Measurements from ENCODE around the gene ISG20. TPM values are rescaled to one million over a fixed set of nuclear protein-coding genes. Genes with fewer than 3 reads are reported as not detected.

Gene ISG20
- total RNA-seq, 4 donors from 2014 or later, result 3.9 to 35.9 (median 13.2) TPM

DNA sequence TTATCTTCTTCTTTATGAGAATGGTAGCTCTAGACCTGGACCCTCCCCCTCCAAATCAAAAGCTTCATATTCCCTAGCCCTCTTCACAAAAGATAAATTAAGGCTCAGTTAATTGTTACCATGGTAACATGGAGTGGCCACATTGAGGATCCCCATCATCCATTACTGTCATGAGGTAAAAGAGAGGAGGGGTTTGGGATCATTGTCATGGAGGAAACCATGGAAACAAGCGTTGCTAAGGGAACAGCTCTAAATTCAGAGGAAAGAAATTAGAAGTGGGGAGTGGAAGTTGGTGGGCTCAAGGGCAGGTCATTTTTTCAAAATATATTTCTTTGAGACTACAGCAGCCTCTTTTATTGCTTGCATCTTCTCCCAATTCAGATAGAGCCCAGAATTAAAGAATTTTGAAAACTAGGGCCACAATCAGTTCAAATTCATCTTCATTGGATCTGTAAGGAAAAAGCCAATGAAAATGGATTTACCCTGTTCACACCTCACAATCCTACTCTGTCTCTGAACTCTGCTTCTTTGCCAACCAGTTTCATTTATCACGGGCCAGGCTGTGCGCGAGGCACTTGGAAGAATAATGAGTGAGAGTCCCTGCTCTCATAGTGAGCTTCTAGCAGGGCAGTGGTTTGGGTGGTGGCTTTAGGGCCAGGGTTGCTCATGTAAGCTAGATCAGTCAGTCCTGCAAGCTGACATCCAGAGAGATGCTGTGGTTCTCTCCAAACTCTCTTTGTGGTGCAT, 29.3 kb upstream of the ISG20 start:
- H3K27ac ChIP-seq, result no peak overlapping the region
- DNase-seq, result no peak
- no peaks in the 10 kb centered on the region for H3K36me3 ChIP-seq
- no peaks in the 10 kb centered on the region for H3K9me3 ChIP-seq
- peaks cover 11 to 20% of the 10 kb centered on the region in 2 donors for H3K27me3 ChIP-seq
- TF ChIP-seq POLR2A (IDR thresholded peaks at IDR 0.05), result no peak
- TF ChIP-seq, protein P1, sequence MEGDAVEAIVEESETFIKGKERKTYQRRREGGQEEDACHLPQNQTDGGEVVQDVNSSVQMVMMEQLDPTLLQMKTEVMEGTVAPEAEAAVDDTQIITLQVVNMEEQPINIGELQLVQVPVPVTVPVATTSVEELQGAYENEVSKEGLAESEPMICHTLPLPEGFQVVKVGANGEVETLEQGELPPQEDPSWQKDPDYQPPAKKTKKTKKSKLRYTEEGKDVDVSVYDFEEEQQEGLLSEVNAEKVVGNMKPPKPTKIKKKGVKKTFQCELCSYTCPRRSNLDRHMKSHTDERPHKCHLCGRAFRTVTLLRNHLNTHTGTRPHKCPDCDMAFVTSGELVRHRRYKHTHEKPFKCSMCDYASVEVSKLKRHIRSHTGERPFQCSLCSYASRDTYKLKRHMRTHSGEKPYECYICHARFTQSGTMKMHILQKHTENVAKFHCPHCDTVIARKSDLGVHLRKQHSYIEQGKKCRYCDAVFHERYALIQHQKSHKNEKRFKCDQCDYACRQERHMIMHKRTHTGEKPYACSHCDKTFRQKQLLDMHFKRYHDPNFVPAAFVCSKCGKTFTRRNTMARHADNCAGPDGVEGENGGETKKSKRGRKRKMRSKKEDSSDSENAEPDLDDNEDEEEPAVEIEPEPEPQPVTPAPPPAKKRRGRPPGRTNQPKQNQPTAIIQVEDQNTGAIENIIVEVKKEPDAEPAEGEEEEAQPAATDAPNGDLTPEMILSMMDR (IDR thresholded peaks at IDR 0.05), result no peak
- intact Hi-C loops (cut with DNase I; ENCODE audit: low total_unique reads), result no loop called here
- H3K4me3 ChIP-seq, result no peak overlapping the region
- H3K4me1 ChIP-seq, result peaks cover 0 to 13% of the 10 kb centered on the region in 2 donors

DNA sequence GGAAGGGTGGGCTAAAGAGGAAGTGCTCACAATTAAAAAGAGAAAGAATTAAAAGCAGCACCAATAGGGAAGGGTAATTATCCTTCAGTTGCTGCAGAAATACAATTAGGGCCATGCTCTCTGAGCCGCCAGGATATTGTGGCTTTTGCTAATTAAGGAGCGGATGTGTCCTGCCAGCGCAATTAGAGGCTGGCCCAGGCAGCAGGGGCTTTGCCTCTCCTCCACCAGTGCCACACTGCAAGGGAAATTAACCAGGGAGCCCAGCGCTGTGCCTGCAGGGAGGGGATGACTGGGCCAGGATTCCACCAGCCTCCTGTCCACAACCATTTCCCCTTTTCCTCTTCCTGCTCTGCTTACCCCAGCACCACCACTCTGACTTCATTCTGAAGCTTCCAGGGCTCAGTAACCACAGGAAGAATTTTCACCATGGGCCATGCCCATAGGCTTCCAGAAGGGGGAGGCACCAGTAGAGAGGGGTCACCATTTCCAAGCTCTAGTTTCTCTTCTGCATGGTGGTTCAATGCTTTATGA, 28.1 kb upstream of the ISG20 start:
- Histone ChIP-seq H3K9me3 (no peaks in the 10 kb centered on the region), H3K27me3 (peaks cover under 1 to 11% of the 10 kb centered on the region in 2 donors), H3K36me3 (no peaks in the 10 kb centered on the region), H3K4me1 (peaks cover 0 to 2% of the 10 kb centered on the region in 2 donors), H3K27ac (no peak overlapping the region), H3K4me3 (no peak overlapping the region)
- TF ChIP-seq, protein P1 (IDR thresholded peaks at IDR 0.05), result no peak
- TF ChIP-seq POLR2A (IDR thresholded peaks at IDR 0.05), result no peak
- intact Hi-C loops (cut with DNase I; ENCODE audit: low total_unique reads), result no loop called here
- DNase-seq, result no peak

DNA sequence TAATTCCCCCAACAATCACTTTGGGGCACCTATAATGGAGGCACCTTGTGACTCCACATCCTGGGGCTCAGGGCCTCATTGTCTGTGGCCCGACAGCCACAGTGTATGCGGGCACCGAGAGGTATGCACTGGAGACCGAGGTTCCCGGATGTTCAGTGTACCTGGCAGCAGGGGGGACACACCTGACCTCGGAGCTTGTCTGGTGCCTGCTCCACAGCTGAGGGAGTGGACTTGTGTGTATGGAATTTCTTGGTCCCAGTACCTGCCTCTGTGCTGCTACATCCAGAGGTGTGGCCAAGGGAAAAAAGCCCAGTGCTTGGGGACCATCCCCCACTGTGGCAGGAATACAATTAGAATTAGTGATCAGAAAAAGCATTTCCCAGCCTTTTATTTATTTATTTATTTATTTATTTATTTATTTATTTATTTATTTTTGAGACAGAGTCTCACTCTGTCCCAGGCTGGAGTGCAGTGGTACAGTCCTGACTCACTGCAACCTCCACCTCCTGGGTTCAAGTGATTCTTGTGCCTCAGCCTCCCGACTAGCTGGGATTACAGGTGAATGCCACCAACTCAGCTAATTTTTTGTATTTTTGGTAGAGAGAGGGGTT, 26.5 kb upstream of the ISG20 start:
- Histone ChIP-seq H3K4me3 (no peak overlapping the region), H3K27ac (no peak overlapping the region), H3K9me3 (no peaks in the 10 kb centered on the region), H3K27me3 (no peaks in the 10 kb centered on the region), H3K4me1 (no peaks in the 10 kb centered on the region), H3K36me3 (no peaks in the 10 kb centered on the region)
- intact Hi-C loops (cut with DNase I; ENCODE audit: low total_unique reads), result no loop called here
- no peak for DNase-seq
- TF ChIP-seq, protein P1 (IDR thresholded peaks at IDR 0.05), result no peak
- TF ChIP-seq POLR2A (IDR thresholded peaks at IDR 0.05), result no peak

DNA sequence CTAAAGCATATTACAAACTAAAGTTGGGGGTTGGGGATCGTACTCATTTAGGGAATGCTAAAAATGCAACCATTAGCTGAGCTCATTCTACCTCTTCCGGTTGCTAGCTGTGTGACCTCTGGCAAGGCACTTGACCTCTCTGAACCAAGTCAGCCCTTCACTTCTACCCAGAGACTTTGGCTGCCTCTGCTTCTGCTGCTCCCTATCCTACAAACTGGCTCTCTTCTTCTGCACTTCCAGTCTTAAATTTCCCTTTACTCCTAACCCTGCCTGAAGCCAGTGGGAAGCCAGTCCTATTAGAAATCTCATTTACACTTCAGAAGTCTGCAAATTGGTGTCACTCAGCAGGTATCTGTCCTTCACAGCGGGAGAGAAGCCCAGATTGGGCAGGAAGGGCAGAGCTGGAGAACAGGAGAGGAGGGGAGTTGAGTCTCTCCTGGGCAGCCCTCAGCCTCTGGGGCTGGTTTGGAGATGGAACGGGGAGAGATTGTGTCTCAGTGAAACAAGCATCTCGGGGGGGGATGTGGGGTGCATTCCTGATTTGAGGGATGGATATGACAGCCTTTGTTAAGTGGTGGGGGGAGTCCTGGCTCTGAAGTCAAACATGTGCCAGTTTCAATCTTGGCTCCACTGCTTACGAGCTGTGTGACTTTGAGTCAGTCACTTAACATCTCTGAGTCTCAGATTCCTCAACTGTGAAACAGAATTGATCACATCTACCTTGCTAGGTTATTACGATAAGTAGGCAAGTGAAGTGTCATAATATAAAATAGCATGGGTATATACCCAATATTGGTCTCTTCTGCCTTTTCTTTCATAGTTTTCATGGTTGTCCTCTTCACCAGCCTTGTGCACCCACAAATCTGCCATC, 25.5 kb upstream of the ISG20 start:
- H3K27me3 ChIP-seq, result no peaks in the 10 kb centered on the region
- intact Hi-C loops (cut with DNase I; ENCODE audit: low total_unique reads), result no loop called here
- no peak overlapping the region for H3K4me3 ChIP-seq
- H3K9me3 ChIP-seq, result no peaks in the 10 kb centered on the region
- TF ChIP-seq POLR2A (IDR thresholded peaks at IDR 0.05), result no peak
- TF ChIP-seq, protein P1 (IDR thresholded peaks at IDR 0.05), result no peak
- no peaks in the 10 kb centered on the region for H3K36me3 ChIP-seq
- DNase-seq, result no peak
- no peak overlapping the region for H3K27ac ChIP-seq
- no peaks in the 10 kb centered on the region for H3K4me1 ChIP-seq

Data from uterus (tissue), 4 donors.